IPS DF 6.9 (cell line): Measurements from ENCODE around the gene EXTL1.

ENCODE experiments used
- DNase-seq: peaks from one replicate; pipeline ENCODE4 v3.0.0-alpha.2; 2013; ENCODE audit warnings: low read depth, low spot score
- H3K27ac ChIP-seq: one replicate; pipeline ENCODE4 v1.5.1; 2013; ENCODE audit warnings: low read length, control low read depth
- H3K27me3 ChIP-seq: 2 replicates; pipeline ENCODE4 v1.6.1; 2013; ENCODE audit warnings: mild to moderate bottlenecking, low read length; ENCODE audit not compliant: control insufficient read depth, insufficient read depth
- H3K36me3 ChIP-seq: 2 replicates; pipeline ENCODE4 v1.6.1; 2013; ENCODE audit warnings: low read length; ENCODE audit not compliant: control insufficient read depth, insufficient read depth
- H3K4me1 ChIP-seq: 2 replicates; pipeline ENCODE4 v1.6.1; 2013; ENCODE audit warnings: low read length; ENCODE audit not compliant: control insufficient read depth, insufficient read depth
- H3K4me3 ChIP-seq: 2 replicates; pipeline ENCODE4 v1.5.1; 2013; ENCODE audit warnings: mild to moderate bottlenecking, low read length
- H3K9me3 ChIP-seq: 2 replicates; pipeline ENCODE4 v1.6.1; 2013; ENCODE audit warnings: low read length, inconsistent platforms; ENCODE audit not compliant: control insufficient read depth, insufficient read depth
- WGBS: extraction: QIAGEN DNeasy Blood & Tissue Kit; methylation state at CpG from one replicate; pipeline ENCODE4 v1.1.7; 2013; ENCODE audit warnings: mixed read lengths, missing lambda C conversion rate; ENCODE audit not compliant: insufficient read length, insufficient coverage; 5-methylcytosine and 5-hydroxymethylcytosine counted together

The EXTL1 gene

DNA sequence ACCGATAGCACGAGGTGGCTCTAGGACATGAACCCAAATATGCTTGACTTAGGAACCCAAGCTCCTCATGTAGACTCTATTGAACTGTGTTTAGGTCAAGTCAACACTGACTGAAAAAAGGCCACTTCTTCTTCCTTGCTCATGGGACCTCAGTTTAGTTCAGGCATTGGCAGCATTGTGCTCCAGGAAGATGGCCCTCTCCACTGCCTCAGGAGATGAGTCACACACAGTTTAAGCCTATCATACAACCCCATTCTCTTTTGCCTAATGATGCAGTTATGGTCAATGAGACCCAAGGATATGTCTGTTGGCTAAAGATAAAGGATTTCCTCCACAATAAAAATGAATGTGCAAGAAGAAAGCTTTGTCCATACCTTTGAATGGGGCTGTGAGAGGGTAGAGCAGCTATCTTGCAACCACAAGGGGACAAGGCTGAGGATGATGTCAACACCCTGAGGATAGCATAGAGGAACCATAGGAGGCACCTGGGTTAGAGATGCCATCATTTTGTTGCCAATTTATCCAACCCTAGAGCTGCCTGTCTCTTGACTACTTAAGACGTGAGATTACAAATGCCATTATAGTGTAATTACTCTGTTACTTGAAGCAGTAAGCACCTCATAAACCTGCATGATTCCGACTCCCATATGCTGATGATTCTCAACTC, 48.9 kb downstream of the EXTL1 start:
- no peaks in the 10 kb centered on the region for H3K36me3 ChIP-seq
- WGBS: no CpG with 5 or more reads among the region's 4 CpGs
- no peaks in the 10 kb centered on the region for H3K4me1 ChIP-seq
- H3K27ac ChIP-seq: no peak overlapping the region
- H3K4me3 ChIP-seq: no peak overlapping the region
- no peaks in the 10 kb centered on the region for H3K27me3 ChIP-seq
- no peaks in the 10 kb centered on the region for H3K9me3 ChIP-seq
- DNase-seq: no peak

GRCh38 chr1:26070963-26071342, 49.4 kb downstream of the EXTL1 start:
- DNase-seq: no peak
- Histone ChIP-seq H3K27me3 (no peaks in the 10 kb centered on the region), H3K4me1 (no peaks in the 10 kb centered on the region), H3K9me3 (no peaks in the 10 kb centered on the region), H3K4me3 (no peak overlapping the region), H3K27ac (no peak overlapping the region), H3K36me3 (no peaks in the 10 kb centered on the region)
- no CpG with 5 or more reads among the region's 6 CpGs for WGBS

- no peak overlapping the region for H3K4me3 ChIP-seq
- no peak for DNase-seq
- H3K9me3 ChIP-seq: no peaks in the 10 kb centered on the region
- no peaks in the 10 kb centered on the region for H3K4me1 ChIP-seq
- no peaks in the 10 kb centered on the region for H3K27me3 ChIP-seq
- no CpG with 5 or more reads among the region's 6 CpGs for WGBS
- no peaks in the 10 kb centered on the region for H3K36me3 ChIP-seq
- no peak overlapping the region for H3K27ac ChIP-seq
Measured at GRCh38 chr1:26072305-26072704, 50.7 kb downstream of the EXTL1 start.

DNA sequence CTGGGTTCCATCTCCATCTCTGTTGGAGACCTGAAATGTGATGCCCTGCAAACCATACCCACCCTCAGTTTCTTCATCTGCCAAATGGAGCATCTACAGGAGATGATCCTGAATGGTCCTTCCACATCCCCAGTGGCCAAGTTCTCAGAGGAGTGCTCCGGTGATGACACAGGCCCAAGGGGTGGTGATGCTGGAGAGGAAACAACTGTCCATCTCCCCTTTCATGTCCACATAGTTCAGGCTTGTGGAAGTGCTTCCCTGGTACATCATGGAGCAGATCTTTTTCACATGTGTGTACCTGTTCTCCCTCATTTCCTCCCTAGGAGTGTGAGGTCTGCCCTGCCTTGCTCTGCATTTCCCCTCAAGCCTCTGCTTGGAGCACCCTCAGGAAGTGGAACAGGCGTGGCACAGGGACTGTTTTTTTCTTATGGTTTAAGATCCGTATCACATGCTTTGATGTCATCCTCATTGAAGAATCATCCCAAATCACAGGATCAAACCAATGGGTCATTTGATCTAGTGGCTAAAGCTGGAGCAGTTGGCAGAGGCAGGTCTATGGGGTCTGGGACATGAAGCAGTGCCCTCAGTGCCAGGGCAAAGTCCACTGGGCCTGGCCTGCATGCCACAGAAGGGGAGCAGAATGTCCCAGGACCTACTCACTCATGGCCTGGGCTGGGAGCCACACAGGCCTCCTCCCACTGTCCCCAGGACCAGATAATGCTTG, 54.0 kb downstream of the EXTL1 start:
- no peak overlapping the region for H3K27ac ChIP-seq
- H3K4me1 ChIP-seq: no peaks in the 10 kb centered on the region
- H3K9me3 ChIP-seq: no peaks in the 10 kb centered on the region
- WGBS: no CpG with 5 or more reads among the region's 3 CpGs
- DNase-seq: no peak
- H3K36me3 ChIP-seq: no peaks in the 10 kb centered on the region
- no peak overlapping the region for H3K4me3 ChIP-seq
- H3K27me3 ChIP-seq: no peaks in the 10 kb centered on the region

DNA sequence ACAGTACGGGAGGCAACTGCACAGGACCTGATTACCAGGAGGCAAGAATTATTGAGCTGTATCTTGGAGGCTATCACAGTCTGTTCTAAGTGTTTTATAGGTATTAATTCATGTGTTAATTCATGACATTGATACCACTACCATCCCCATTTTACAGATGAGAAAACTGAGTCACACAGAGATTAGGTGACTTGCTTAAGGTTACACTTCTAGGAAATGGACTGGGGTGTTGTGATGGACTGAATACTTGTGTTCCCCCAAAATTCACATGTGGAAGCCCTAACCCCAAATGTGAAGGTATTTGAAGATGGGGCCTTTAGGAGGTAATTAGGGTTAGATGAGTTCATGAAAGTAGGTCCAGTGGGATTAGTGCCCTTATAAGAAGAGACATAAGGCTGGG, 55.9 kb downstream of the EXTL1 start:
- no peak for DNase-seq
- H3K27me3 ChIP-seq: no peaks in the 10 kb centered on the region
- no peaks in the 10 kb centered on the region for H3K4me1 ChIP-seq
- H3K27ac ChIP-seq: no peak overlapping the region
- H3K9me3 ChIP-seq: no peaks in the 10 kb centered on the region
- no peaks in the 10 kb centered on the region for H3K36me3 ChIP-seq
- no CpG with 5 or more reads among the region's 1 CpG for WGBS
- H3K4me3 ChIP-seq: no peak overlapping the region

DNA sequence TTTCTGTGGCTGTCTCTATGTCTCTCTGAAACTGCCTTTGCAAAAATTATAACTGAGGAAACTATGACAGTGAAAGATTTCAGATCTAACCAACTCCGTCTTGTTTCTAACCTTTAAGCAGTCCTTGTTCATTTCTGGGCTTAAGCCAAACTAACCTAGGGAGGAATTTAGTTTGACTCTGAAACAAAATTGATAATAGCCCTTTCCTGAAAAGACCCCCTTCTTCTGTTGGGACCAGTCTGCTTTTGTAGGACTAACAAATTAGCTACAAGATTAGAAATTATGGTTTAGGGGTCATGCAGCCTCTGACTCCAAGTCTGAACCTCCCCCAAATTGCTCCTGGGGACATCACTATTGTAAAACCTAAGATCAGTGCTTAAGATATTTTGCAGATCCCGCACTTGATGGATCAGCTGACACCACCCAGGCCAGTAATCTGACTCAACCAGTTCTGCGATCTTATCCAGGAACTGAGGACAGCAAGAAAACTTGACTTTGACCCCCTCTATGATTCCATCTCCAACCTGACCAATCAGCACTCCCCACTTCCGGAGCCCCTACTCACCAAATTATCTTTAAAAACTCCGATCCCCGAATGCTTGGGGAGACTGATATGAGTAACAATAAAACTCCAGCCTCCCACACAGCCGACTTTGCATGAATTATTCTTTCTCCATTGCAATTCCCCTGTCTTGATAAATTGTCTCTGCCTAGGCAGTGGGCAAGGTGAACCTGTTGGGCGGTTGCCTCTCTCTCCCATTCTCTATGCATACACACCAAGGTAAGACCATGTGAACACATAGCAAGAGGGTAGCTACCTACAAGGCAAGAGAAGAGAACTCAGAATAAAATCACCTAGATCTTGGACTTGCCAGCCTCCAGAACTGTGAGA, 57.0 kb downstream of the EXTL1 start:
- no peak for DNase-seq
- WGBS: no CpG with 5 or more reads among the region's 8 CpGs
- Histone ChIP-seq H3K27me3 (no peaks in the 10 kb centered on the region), H3K27ac (no peak overlapping the region), H3K9me3 (no peaks in the 10 kb centered on the region), H3K4me1 (no peaks in the 10 kb centered on the region), H3K4me3 (no peak overlapping the region), H3K36me3 (no peaks in the 10 kb centered on the region)

- H3K4me3 ChIP-seq: no peak overlapping the region
- no peak for DNase-seq
- no peaks in the 10 kb centered on the region for H3K4me1 ChIP-seq
- WGBS: no CpG with 5 or more reads among the region's 7 CpGs
- no peak overlapping the region for H3K27ac ChIP-seq
- H3K27me3 ChIP-seq: no peaks in the 10 kb centered on the region
- H3K9me3 ChIP-seq: no peaks in the 10 kb centered on the region
- no peaks in the 10 kb centered on the region for H3K36me3 ChIP-seq
Measured at GRCh38 chr1:26079178-26079563, 57.6 kb downstream of the EXTL1 start.

DNA sequence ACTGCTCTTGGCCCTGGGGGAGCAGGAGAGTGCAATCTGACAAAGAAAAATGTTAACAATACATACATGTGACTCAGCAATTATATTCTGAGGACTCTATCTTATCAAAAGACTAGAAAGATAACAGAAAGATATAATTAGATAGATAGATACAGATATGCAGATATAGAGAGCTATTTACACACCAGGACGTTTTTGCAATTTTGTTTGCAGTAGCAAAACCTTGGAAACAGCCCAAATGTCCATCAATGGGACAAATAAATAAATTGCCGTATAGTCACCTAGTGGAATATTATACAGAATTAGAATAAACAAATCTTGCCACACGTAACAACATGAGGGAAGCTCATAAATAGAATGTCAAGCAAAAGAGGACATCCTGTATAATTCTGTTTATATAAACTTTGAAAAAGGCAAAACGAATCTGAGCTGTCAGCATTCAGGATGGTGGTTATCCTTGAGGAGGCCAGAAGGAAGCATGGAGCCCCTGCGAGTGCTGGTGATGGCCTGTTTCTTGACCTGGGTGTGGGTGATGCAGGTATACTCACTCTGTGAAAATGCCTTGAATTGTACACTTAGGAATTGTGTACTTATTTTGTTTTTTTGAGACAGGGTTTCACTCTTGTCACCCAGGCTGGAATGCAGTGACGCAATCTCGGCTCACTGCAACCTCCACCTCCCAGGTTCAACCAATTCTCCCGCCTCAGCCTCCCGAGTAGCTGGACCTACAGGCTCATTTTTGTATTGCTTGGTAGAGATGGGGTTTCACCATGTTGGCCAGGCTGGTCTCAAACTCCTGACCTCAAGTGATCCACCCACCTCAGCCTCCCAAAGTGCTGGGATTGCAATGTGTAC, 58.6 kb downstream of the EXTL1 start:
- H3K27me3 ChIP-seq: no peaks in the 10 kb centered on the region
- no peaks in the 10 kb centered on the region for H3K4me1 ChIP-seq
- DNase-seq: no peak
- H3K9me3 ChIP-seq: no peaks in the 10 kb centered on the region
- no CpG with 5 or more reads among the region's 9 CpGs for WGBS
- H3K27ac ChIP-seq: no peak overlapping the region
- H3K4me3 ChIP-seq: no peak overlapping the region
- no peaks in the 10 kb centered on the region for H3K36me3 ChIP-seq

- Histone ChIP-seq H3K4me3 (no peak overlapping the region), H3K4me1 (no peaks in the 10 kb centered on the region), H3K36me3 (no peaks in the 10 kb centered on the region), H3K27me3 (no peaks in the 10 kb centered on the region), H3K9me3 (no peaks in the 10 kb centered on the region), H3K27ac (no peak overlapping the region)
- WGBS: no CpG with 5 or more reads among the region's 8 CpGs
- no peak for DNase-seq
Measured at GRCh38 chr1:26081267-26082019, 59.9 kb downstream of the EXTL1 start.
